Activated naive CD4-positive, alpha-beta T cell treated with anti-CD3 and anti-CD28 coated beads for 36 hours (primary cell): Measurements from ENCODE around the gene MAGEE2. TPM values are rescaled to one million over a fixed set of nuclear protein-coding genes. Genes with fewer than 3 reads are reported as not detected.
"Not testable (repeated sequence)": the region's sequence is repeated elsewhere in the genome, so short reads cannot be mapped to it uniquely, and the experiment has no call there.

Source experiments
- CTCF ChIA-PET: fragments of 350-600 bp; sonication (Branson Sonifier 250); formaldehyde crosslinking; loops from one replicate; lab custom pipeline; 2021; ENCODE audit warnings: antibody characterized with exemption; lab: Charles Lee
- DNase-seq: peaks from one replicate; pipeline ENCODE4 v3.0.0-alpha.2; 2020
- H3K27ac Mint-ChIP-seq: one replicate; pipeline ENCODE4 v1.8.0; 2021; ENCODE audit warnings: mild to moderate bottlenecking, mixed read lengths
- H3K27me3 Mint-ChIP-seq: one replicate; pipeline ENCODE4 v1.8.0; 2021; ENCODE audit warnings: low read depth, mixed read lengths
- H3K36me3 Mint-ChIP-seq: one replicate; pipeline ENCODE4 v1.8.0; 2021; ENCODE audit warnings: low read depth, mixed read lengths
- H3K4me1 Mint-ChIP-seq: one replicate; pipeline ENCODE4 v1.8.0; 2021; ENCODE audit warnings: low read depth, mixed read lengths
- H3K4me3 Mint-ChIP-seq: one replicate; pipeline ENCODE4 v1.8.0; 2021; ENCODE audit warnings: mild to moderate bottlenecking, moderate library complexity, mixed read lengths
- H3K9me3 Mint-ChIP-seq: one replicate; pipeline ENCODE4 v1.8.0; 2021; ENCODE audit warnings: mixed read lengths
- intact Hi-C: fragments of 100-400 bp; cut with micrococcal nuclease; formaldehyde crosslinking; loops from one replicate; pipeline ENCODE4 v1.15.1; 2023
- total RNA-seq, 2 experiments: library from RNA; stranded (reverse); gene quantifications; one replicate each; pipeline ENCODE4 v1.2.3, GENCODE V29; 2021

The MAGEE2 gene, protein sequence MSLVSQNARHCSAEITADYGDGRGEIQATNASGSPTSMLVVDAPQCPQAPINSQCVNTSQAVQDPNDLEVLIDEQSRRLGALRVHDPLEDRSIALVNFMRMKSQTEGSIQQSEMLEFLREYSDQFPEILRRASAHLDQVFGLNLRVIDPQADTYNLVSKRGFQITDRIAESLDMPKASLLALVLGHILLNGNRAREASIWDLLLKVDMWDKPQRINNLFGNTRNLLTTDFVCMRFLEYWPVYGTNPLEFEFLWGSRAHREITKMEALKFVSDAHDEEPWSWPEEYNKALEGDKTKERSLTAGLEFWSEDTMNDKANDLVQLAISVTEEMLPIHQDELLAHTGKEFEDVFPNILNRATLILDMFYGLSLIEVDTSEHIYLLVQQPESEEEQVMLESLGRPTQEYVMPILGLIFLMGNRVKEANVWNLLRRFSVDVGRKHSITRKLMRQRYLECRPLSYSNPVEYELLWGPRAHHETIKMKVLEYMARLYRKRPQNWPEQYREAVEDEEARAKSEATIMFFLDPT
- total RNA-seq = not detected

DNA sequence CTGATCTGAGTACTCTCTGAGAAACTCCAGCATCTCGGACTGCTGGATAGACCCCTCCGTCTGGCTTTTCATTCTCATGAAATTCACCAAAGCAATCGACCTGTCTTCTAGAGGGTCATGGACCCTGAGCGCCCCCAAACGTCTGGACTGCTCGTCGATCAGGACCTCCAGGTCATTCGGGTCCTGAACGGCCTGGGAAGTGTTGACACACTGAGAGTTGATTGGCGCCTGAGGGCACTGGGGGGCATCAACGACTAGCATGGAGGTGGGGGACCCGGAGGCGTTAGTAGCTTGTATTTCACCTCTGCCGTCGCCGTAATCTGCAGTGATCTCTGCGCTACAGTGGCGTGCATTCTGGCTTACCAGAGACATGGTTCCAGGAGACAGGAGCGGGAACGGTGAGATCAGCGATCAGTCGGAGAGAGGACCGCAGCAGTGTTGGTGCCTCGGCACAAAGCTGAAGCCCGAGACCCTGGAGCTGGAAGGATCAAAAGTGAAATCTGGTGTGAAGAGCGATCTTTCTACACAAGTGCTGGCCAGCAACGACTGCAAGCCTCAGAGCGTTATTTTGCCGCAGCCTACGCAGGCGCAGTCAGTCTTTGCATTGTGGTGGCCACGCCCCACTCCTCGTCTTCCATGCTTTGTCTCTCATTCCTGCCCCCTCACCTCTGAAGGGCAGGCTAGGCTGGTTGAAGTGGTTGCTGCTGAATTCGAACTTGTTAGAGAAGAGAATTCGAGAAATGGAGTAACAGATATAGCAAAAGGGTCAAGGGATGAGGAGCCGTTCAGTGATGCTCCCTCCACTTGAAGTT lies at the start of gene MAGEE2:
Gene MAGEE2 (minus strand): TSS at position 575 of the 812 bp plus-strand sequence. CDS start 203 bp downstream, at position 372.
- peaks cover 4% of the 10 kb centered on the region for H3K27me3 Mint-ChIP-seq
- peaks cover 3% of the 10 kb centered on the region for H3K4me1 Mint-ChIP-seq
- intact Hi-C loops = no loop called here
- no peak within 1 kb of the TSS for H3K27ac Mint-ChIP-seq
- peak; percentile 47 for DNase-seq
- CTCF ChIA-PET = no interaction called here
- H3K9me3 Mint-ChIP-seq = no peaks in the 10 kb centered on the region
- H3K36me3 Mint-ChIP-seq = no peaks in the 10 kb centered on the region
- peak within 1 kb of the TSS; percentile 79 for H3K4me3 Mint-ChIP-seq

DNA sequence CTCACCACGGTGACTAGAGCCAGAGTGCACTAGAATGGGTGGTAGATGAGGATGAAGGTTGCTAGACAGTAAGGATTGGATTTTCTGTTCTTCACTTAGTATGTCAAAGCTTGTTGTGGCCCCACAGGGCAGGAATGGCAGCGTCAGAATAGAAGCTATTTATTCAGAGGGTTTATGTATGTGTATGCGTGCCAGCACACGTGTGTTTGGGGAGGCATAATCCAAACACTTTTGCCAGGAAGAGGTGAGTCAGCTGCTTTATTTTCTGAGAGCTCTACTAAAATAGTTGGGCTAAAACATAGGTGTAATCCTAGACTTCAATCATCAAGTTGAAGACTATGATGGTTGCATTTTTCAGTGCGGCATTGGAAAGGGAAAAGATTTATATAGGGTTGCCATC lies 1.2 kb upstream of the MAGEE2 start:
- Mint-ChIP-seq H3K27me3 (peaks cover 4% of the 10 kb centered on the region), H3K27ac (no peak overlapping the region), H3K9me3 (no peaks in the 10 kb centered on the region), H3K4me1 (peaks cover 3% of the 10 kb centered on the region), H3K36me3 (no peaks in the 10 kb centered on the region), H3K4me3 (no peak overlapping the region)
- DNase-seq = no peak
- intact Hi-C loops = no loop called here
- CTCF ChIA-PET = no interaction called here

DNA sequence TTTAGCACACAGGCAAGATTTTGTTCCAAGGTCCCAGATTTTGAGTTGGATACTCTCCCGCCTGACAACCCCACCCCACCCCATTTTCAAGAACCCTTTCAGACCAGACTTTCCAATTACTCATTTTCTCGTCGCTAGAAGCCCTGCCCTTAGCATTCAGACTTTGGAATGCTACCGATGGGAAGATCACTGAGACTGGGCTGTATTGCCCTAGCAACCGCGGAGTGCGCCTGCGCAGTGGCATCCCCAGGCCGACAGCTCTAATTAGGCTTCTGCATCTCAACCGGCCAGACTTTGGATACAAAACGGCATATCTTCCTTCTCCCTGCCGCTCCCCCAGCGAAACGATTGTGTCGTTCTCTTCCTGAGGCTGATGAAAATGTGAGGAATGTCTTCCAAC lies 3.4 kb downstream of the MAGEE2 start:
- Mint-ChIP-seq H3K36me3 (no peaks in the 10 kb centered on the region), H3K27me3 (peaks cover 7% of the 10 kb centered on the region), H3K4me3 (no peak overlapping the region), H3K9me3 (no peaks in the 10 kb centered on the region), H3K27ac (no peak overlapping the region), H3K4me1 (peaks cover 3% of the 10 kb centered on the region)
- intact Hi-C loops = no loop called here
- CTCF ChIA-PET = no interaction called here
- no peak for DNase-seq

DNA sequence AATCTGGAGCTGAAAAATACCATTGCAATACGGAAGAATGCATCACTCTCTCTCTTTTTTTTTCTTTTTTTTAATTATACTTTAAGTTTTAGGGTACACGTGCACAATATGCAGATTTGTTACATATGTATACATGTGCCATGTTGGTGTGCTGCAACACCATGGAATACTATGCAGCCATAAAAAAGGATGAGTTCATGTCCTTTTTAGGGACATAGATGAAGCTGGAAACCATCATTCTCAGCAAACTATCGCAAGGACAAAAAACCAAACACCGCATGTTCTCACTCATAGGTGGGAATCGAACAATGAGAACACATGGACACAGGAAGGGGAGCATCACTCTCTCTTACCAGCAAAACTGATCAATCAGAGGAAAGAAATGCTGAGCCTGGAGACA lies 17.0 kb downstream of the MAGEE2 start:
- H3K4me1 Mint-ChIP-seq, H3K9me3 Mint-ChIP-seq, intact Hi-C loops, DNase-seq, CTCF ChIA-PET, H3K4me3 Mint-ChIP-seq, H3K27ac Mint-ChIP-seq, H3K27me3 Mint-ChIP-seq, H3K36me3 Mint-ChIP-seq: not testable (repeated sequence)

DNA sequence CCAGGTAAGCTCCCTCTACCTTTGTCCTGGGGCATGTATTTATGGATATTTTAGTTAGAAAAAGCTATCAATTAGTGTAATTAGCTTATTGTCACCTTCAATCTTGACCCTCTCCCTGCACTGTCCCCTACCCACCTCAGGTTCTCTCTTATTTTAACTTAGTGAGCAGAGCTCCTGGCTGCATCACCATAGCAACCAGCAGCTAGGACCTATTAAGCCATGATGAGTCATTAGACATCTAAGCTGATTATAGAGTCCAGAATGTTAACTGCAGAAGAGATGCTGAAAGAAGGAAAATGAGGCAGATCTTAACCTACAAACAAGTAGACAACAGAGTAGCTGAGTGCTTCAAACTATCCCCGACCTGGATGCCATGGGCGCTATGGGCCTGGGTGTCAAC lies 36.6 kb downstream of the MAGEE2 start:
- H3K4me3 Mint-ChIP-seq = no peak overlapping the region
- DNase-seq = no peak

DNA sequence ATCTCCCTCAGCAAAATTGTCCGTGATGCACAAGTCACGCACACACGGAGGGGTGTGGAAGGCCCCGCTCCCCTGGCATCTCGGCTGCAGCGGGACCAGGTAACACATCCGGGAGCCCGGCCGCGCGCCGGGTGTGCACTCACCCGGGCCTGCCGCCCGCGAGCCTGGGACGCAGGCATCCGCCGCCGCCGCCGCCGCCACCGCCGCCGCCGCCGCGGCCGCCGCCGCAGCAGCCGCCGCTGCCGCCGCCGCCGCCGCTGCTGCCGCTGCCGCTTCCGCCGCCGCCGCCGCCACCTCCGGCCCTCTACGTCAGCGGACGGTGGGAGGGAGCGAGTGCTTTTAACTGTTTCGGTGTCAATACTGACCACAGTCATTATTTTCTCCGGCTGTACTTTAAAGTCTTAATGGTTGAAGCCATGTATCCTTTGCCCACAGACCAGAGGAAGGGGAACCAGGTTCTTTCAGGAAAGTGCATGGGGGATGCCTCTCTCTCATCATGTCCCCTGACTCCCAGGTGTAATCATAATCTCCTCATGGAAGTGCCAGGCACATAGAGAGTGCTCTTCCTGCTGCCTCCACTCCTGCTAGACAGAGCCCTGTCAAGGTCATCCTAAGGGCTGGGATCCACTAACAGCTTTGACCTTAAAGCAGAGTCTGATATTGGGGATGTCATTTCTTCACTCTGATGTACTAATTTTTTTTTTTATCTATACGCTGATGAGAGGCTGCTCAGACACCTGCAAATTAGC lies 38.0 kb downstream of the MAGEE2 start:
- no peaks in the 10 kb centered on the region for H3K27me3 Mint-ChIP-seq
- H3K4me3 Mint-ChIP-seq = peak overlapping the region; percentile 74
- CTCF ChIA-PET = no interaction called here
- DNase-seq = peak; percentile 56
- intact Hi-C loops = loop anchor here (10.0 kb wide), 1 partner anchor 222 kb away; the partner anchor contains the start of gene ZDHHC15
- peaks cover 13% of the 10 kb centered on the region for H3K4me1 Mint-ChIP-seq
- peaks cover 3% of the 10 kb centered on the region for H3K36me3 Mint-ChIP-seq
- H3K27ac Mint-ChIP-seq = peak overlapping the region; percentile 70
- H3K9me3 Mint-ChIP-seq = peaks cover 16% of the 10 kb centered on the region

More for the DNA sequence above, 36.6 kb downstream of the MAGEE2 start:
- Mint-ChIP-seq H3K36me3 (no peaks in the 10 kb centered on the region), H3K27me3 (no peaks in the 10 kb centered on the region), H3K9me3 (peaks cover 8% of the 10 kb centered on the region), H3K27ac (no peak overlapping the region), H3K4me1 (peaks cover 13% of the 10 kb centered on the region)
- intact Hi-C loops = loop anchor here (10.0 kb wide), 1 partner anchor 224 kb away; the partner anchor contains the start of gene ZDHHC15
- CTCF ChIA-PET = no interaction called here
